Spleen (tissue), 11 donors: ENCODE data around the gene C11orf54. TPM values are rescaled to one million over a fixed set of nuclear protein-coding genes. Genes with fewer than 3 reads are reported as not detected.

Source experiments
- DNase-seq: peaks from one replicate; pipeline ENCODE4 v3.0.0-alpha.2; 2020
- H3K27ac ChIP-seq, 8 donors: fragments of 200-600 bp; sonication (generic) in 7 of 8; 1 replicate in 4 of 8; 2 replicates in 4 of 8; pipeline versions ENCODE4 v1.5.0 to v1.8.0; 2016 to 2021; ENCODE audit warnings: inconsistent platforms in 4 of 8, mild to moderate bottlenecking in 4 of 8, moderate library complexity in 1 of 8
- H3K27me3 ChIP-seq, 7 donors: fragments of 200-600 bp; sonication (generic) in 6 of 7; replicated peaks in 1 of 7; 1 replicate in 4 of 7; 2 replicates in 3 of 7; pipeline versions ENCODE4 v1.5.0 to v1.8.0; 2016 to 2021; ENCODE audit warnings: inconsistent platforms in 3 of 7, mild to moderate bottlenecking in 1 of 7
- H3K36me3 ChIP-seq, 6 donors: fragments of 200-600 bp; sonication (generic) in 5 of 6; 1 replicate in 4 of 6; 2 replicates in 2 of 6; pipeline versions ENCODE4 v1.5.0 to v1.8.0; 2016 to 2021; ENCODE audit warnings: inconsistent platforms in 2 of 6
- H3K4me1 ChIP-seq, 6 donors: fragments of 200-600 bp; sonication (generic) in 5 of 6; 1 replicate in 3 of 6; 2 replicates in 3 of 6; pipeline versions ENCODE4 v1.5.0 to v1.8.0; 2016 to 2021; ENCODE audit warnings: inconsistent platforms in 3 of 6
- H3K4me3 ChIP-seq, 8 donors: fragments of 200-600 bp; sonication (generic) in 7 of 8; 1 replicate in 4 of 8; 2 replicates in 4 of 8; pipeline versions ENCODE4 v1.5.0 to v1.8.0; 2016 to 2021; ENCODE audit warnings: inconsistent platforms in 4 of 8, mild to moderate bottlenecking in 4 of 8, moderate library complexity in 2 of 8
- H3K9me3 ChIP-seq, 8 donors: fragments of 200-600 bp; sonication (generic) in 7 of 8; 1 replicate in 4 of 8; 2 replicates in 4 of 8; pipeline versions ENCODE4 v1.5.0 to v1.8.0; 2016 to 2021; ENCODE audit warnings: inconsistent platforms in 4 of 8
- CTCF ChIP-seq, 11 experiments: fragments of 200-600 bp in 7 of 11; fragments of 450-650 bp in 4 of 11; sonication (generic) in 4 of 11; IDR thresholded peaks in 8 of 11; conservative IDR thresholded peaks in 3 of 11; 1 replicate in 7 of 11; 2 replicates in 4 of 11; pipeline versions ENCODE4 v1.4.0 to v1.8.0; 2016 to 2021; ENCODE audit warnings: antibody characterized with exemption in 11 of 11, inconsistent platforms in 4 of 11, mild to moderate bottlenecking in 1 of 11
- POLR2A ChIP-seq, 3 donors: fragments of 450-650 bp; IDR thresholded peaks; one replicate each; pipeline ENCODE4 v1.5.1; 2017; ENCODE audit warnings: antibody characterized with exemption in 3 of 3, mild to moderate bottlenecking in 1 of 3
- POLR2AphosphoS5 ChIP-seq, 3 donors: sonication (generic); formaldehyde crosslinking; IDR thresholded peaks; one replicate each; pipeline ENCODE4 v1.5.1; 2017; ENCODE audit warnings: antibody characterized with exemption in 3 of 3
- WGBS, 5 donors: extraction: QIAGEN DNeasy Blood & Tissue Kit in 3 of 5; methylation state at CpG; one replicate each; pipeline versions ENCODE4 v1.1.5 to v1.1.7; 2013 to 2018; 5-methylcytosine and 5-hydroxymethylcytosine counted together
- intact Hi-C: fragments of 100-400 bp; cut with DNase I; formaldehyde crosslinking; loops from one replicate; pipeline ENCODE4 v1.15.0; 2023; ENCODE audit warnings: low total_unique reads
- polyA plus RNA-seq, 3 donors: library from polyadenylated mRNA; stranded (reverse); fragments of 200-250 nt; gene quantifications; one replicate each; pipeline ENCODE4 v1.2.1, GENCODE V29; 2013
- total RNA-seq, 7 donors: library from RNA; depleted of rRNA in 3 of 7; stranded (reverse); fragments of >200 nt in 3 of 7; fragmentation: NEBNext Ultra II Directional in 4 of 7; extraction: Animal tissue kit (Norgen Biotek cat#: 25700) in 4 of 7; gene quantifications; one replicate each; pipeline versions ENCODE4 v1.1.0 to v1.2.1, GENCODE V29; 2016 to 2021
- donor health status: healthy with polysubstance abuse.
- donor health status: DM: no; HTN: no; CAD: no; lungs with moderate emphysema.
- donor health status: DM: no; HTN: no; CAD: no.
- donor health status: Bipolar disorder and iron deficiency.
- donor health status: healthy.
- donor health status: DM: no; HTN: no; CAD: no.
- donor health status: DM: yes; HTN: yes; CAD: no.

The C11orf54 gene
- total and polyA plus RNA-seq, 10 donors, result 10.5 to 36.3 (median 24.9) TPM

GRCh38 chr11:93783362-93783761, 41.9 kb downstream of the C11orf54 start:
- TF ChIP-seq POLR2A (IDR thresholded peaks at IDR 0.05), result no peak
- TF ChIP-seq CTCF (IDR thresholded peaks at IDR 0.05 in 8 of 11, conservative IDR thresholded peaks at IDR 0.05 in 3 of 11), result no peak
- TF ChIP-seq POLR2AphosphoS5 (IDR thresholded peaks at IDR 0.05), result no peak
- WGBS, 5 donors, result 54 to 62% (median 59%) methylated on average over 7 of the region's 7 CpGs
- DNase-seq, result no peak
- Histone ChIP-seq H3K4me1 (peaks cover 19 to 49% (median 34%) of the 10 kb centered on the region in 6 donors), H3K4me3 (peak overlapping the region; percentile 81 to 99 (median 89)), H3K27me3 (no peaks in the 10 kb centered on the region), H3K36me3 (peaks cover 0 to 19% (median 4%) of the 10 kb centered on the region in 6 donors), H3K9me3 (no peaks in the 10 kb centered on the region), H3K27ac (peak overlapping the region in 7 of 8 donors; percentile 91 to 97 (median 95))
- intact Hi-C loops, result no loop called here

- Histone ChIP-seq H3K9me3 (no peaks in the 10 kb centered on the region), H3K27me3 (no peaks in the 10 kb centered on the region), H3K36me3 (peaks cover 0 to 23% (median 8%) of the 10 kb centered on the region in 6 donors), H3K4me3 (peak overlapping the region; percentile 81 to 99 (median 89)), H3K4me1 (peaks cover 19 to 53% (median 34%) of the 10 kb centered on the region in 6 donors), H3K27ac (peak overlapping the region in 7 of 8 donors; percentile 91 to 97 (median 95))
- no peak for DNase-seq
- 0 to 1% (median 0%) methylated on average over 10 of the region's 10 CpGs for WGBS, 5 donors
- intact Hi-C loops, result no loop called here
- TF ChIP-seq POLR2AphosphoS5 (IDR thresholded peaks at IDR 0.05) (no peak), CTCF (IDR thresholded peaks at IDR 0.05 in 8 of 11, conservative IDR thresholded peaks at IDR 0.05 in 3 of 11) (no peak), POLR2A (IDR thresholded peaks at IDR 0.05) (no peak)
Observed at GRCh38 chr11:93783765-93784144, 42.3 kb downstream of the C11orf54 start.

GRCh38 chr11:93784145-93784934, 42.9 kb downstream of the C11orf54 start, which contains the start of gene MED17:
MED17 (plus strand) TSS chr11:93784282; CDS start chr11:93784514, 232 bp downstream.
- TF ChIP-seq CTCF (IDR thresholded peaks at IDR 0.05 in 8 of 11, conservative IDR thresholded peaks at IDR 0.05 in 3 of 11) (peak; percentile 28 to 72 (median 52)), POLR2A (IDR thresholded peaks at IDR 0.05) (peak in 1 of 3 donors; percentile 55), POLR2AphosphoS5 (IDR thresholded peaks at IDR 0.05) (peak; percentile 90 to 96 (median 93))
- peak within 1 kb of the TSS; percentile 81 to 99 (median 89) for H3K4me3 ChIP-seq
- H3K36me3 ChIP-seq, result peaks cover 0 to 29% (median 13%) of the 10 kb centered on the region in 6 donors
- H3K27me3 ChIP-seq, result no peaks in the 10 kb centered on the region
- peaks cover 19 to 58% (median 34%) of the 10 kb centered on the region in 6 donors for H3K4me1 ChIP-seq
- peak; percentile 97 for DNase-seq
- intact Hi-C loops, result no loop called here
- peak within 1 kb of the TSS; percentile 91 to 98 (median 95) for H3K27ac ChIP-seq
- 0% methylated on average over 10 to 72 of the region's 72 CpGs for WGBS, 5 donors
- no peaks in the 10 kb centered on the region for H3K9me3 ChIP-seq

GRCh38 chr11:93784935-93785360, 43.5 kb downstream of the C11orf54 start:
- H3K36me3 ChIP-seq, result peaks cover 0 to 35% (median 18%) of the 10 kb centered on the region in 6 donors
- no peaks in the 10 kb centered on the region for H3K9me3 ChIP-seq
- H3K4me3 ChIP-seq, result peak overlapping the region; percentile 81 to 99 (median 89)
- TF ChIP-seq POLR2A (IDR thresholded peaks at IDR 0.05) (no peak), CTCF (IDR thresholded peaks at IDR 0.05 in 8 of 11, conservative IDR thresholded peaks at IDR 0.05 in 3 of 11) (no peak), POLR2AphosphoS5 (IDR thresholded peaks at IDR 0.05) (no peak)
- no peaks in the 10 kb centered on the region for H3K27me3 ChIP-seq
- intact Hi-C loops, result no loop called here
- 0% methylated on average over 13 of the region's 13 CpGs for WGBS, 5 donors
- peaks cover 19 to 58% (median 34%) of the 10 kb centered on the region in 6 donors for H3K4me1 ChIP-seq
- H3K27ac ChIP-seq, result peak overlapping the region; percentile 91 to 98 (median 95)
- no peak for DNase-seq
